Amniotic stem cell (primary cell): ENCODE results near the gene LDLRAD3.

Source experiments
- DNase-seq: peaks from one replicate; lab custom pipeline; 2025; lab: John Stamatoyannopoulos, UW

Gene LDLRAD3

DNA sequence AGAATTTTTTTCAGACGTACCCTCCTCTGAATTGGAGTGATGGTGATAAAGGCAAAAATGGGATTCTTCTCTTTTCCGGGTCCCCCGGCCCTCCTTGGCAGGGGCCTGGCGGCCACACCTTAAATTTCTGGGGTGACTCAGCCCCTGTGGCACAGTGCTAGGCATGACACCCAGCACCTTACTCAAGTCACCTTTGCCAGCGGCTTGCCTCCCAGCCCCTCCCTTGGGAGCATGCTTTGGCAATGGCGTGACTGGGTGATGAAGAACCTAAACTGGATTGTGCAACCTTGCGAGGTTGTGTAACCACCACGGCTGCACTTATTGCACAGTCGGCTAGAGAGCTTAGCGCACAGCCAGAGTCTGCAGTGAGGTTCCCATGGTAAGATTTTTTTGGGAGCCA, 16.2 kb upstream of the LDLRAD3 start:
- DNase-seq, result no peak

DNA sequence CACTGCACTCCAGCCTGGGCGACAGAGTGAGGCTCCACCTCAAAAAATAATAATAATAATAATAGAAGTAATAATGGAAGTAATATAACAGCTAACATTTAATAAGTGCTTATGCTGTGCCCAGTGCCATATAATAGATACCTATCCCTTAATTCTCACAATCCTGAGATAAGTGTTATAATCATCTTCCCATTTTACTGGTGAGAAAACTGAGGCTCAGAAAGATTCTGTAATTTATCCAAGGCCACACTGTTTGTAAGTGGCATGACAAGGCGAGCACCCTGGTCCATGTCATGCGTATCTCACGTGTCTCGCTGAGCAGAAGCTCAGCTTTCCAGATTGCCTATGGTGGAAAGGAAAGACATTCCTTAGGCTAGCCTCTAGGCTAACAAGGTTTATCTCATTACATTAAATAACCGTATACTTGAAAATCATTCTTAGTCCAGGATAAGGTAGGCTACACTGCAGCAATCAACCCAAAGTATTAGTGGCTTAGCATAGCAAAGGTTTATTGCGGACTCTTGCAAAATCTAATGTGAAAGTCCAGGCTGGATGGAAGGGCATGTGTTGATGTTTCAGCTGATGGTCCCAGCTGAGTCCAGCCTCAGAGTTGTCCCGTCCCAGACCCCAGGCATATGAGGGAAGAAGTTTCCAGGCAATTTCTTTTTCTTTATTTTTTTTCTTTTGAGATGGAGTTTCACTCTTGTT, 15.0 kb upstream of the LDLRAD3 start:
- no peak for DNase-seq

DNA sequence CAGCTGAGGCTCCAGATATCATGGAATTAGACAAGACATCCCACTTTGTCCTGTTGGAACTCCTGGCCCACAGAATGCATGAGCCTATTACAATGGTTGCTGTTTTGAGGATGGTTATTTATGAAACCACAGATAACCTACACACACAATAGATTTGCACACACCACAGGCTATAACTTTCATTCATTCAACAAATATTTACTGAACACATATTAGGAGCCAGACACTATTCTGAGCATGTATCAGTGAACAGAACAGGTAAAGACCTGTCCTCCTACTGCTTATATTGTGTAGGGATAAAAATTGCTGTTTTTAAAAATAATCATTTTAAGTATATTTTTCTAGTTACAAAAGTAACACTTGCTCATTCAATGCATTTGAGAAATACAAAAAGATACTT, 13.4 kb upstream of the LDLRAD3 start:
- no peak for DNase-seq

DNA sequence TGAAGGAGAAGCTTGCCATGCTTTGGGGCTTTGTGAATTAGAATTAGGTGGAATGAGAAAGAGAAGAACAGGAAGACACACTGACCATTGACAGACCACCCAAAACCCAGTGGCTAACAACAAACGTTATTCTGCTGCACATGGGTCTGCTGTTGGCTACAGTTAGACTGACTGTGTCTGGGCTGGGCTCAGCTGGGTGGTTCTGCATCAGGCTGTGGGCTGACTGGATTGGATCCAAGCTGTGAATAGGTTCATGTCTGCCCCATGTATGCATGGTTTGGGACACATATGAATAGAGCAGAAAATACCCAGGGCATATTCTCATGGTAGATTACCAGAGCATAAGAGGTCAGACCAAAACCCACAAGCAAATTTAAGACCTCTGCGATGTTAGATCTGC, 11.7 kb upstream of the LDLRAD3 start:
- no peak for DNase-seq

DNA sequence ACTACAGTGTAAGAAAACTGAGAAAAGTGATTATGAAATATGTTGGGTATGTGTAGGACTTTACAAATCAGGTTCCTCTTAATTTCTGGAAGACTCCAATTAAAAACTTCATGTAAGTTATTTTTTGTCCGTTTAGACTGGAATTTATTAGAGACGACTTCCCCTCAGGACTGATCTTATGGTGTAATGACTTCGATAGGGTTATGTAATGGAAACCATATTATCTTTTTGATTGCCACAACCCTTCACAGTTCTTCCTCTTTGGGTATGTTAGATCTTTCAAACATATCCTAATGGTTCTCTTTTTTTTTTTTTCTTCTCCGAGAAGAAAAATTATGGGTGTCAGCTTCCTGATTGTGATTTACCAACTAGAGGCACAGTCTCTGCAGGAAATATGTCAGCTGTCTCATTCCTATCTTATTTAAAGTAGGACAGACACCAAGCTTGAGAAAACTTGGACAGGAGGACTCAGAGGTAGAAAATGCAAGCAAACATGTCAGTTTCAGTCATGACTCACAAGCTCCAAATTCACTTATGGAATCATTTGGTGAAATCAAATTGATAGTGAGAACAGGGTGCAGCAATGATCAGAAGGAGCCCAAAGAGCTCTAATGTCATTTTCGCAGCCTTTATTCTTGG, 11.1 kb upstream of the LDLRAD3 start:
- DNase-seq, result no peak

DNA sequence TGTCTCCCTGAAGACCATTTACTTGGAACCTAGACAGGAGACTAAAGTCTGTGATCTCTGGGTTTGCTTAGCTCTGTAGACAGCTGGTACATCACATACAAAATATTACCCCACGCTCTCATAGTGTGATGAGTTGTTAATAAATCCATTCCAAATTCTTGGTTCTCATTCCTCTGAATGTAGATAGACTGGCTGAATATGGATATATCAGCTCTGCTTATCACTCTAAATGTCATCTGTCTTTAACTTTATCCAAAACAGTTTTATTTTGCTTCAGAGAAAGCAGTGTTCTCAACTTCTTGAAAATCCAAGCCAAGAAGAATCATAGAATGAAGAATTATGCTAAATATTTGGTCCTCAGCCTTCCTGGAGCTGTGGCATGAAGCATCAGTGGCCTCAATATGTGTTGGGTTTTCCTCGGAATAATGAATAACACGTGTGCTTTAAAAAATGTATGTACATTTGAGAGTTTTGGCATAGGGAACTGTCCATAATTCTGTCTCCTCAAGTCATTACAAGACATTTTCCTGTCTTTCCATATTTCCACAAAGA, 10.5 kb upstream of the LDLRAD3 start:
- DNase-seq, result no peak

DNA sequence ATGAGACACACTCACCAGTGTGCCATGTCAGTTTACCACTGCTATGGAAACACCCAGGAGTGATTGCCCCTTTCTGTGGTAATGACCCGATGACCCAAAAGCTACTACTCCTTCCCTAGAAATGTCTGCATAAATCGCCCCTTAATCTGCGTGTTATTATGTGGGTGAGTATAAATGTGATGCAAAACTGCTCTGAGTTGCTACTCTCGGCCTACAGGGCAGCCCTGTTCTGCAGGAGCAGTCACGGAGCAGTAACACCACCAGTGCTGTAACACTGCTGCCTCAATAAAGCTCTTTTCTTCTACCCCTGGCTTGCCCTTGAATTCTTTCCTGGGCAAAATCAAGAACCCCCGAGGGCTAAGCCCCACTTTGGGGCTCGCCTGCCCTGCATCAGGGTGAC, 9.6 kb upstream of the LDLRAD3 start:
- no peak for DNase-seq

DNA sequence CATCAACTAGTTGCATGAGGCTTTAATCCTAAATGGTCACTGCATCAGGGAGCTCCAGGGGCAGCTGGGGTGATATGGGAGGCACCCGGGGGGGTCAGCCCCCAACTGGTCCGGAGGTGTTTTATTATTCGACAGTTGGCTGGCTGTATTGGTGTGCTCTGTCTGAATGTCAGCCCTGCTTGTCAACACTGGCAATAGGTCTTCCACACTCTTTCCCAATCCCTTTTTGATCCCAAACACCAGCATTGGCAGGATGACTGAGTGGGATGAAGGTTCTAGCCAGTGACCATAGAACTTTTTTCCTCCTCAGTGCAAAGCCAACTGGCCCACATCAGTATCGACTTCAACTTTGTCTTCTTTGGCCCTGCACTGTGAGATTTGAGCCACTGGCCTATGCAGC, 8.9 kb upstream of the LDLRAD3 start:
- no peak for DNase-seq

DNA sequence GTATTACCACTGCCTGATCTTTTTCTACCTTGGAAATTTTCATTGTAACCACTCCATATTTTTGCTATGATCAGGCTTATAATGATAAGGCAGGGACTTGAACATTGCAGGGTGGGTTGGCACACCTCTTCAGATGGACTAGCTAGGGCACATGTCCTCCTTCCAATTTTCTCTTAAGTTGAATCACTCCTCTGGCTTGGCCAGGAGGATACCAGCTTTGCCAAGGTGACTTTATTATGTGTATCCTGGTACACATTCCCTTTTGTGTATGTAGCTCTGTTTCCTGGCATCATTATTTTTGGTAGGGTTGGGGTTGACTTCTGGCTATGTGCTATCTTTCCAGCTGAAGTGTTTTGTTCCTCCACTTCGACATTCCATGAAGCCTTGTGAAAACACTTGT, 8.5 kb upstream of the LDLRAD3 start:
- DNase-seq, result no peak

DNA sequence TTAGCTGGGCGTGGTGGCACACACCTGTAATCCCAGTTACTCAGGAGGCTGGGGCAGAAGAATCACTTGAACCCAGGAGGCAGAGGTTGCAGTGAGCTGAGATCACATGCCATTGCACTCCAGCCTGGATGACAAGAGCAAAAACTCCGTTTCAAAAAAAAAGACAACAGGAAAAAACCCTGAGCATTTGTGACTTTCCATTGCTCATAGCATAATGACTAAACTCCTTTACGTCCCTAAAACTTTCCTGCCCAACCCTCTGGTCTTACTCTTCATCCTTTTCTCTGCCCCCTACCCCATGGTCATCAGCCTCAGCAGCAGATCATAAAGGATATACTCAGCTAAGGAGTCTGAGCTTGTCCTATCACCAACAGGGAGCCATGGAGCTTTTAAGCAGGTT, 6.8 kb upstream of the LDLRAD3 start:
- DNase-seq, result no peak

DNA sequence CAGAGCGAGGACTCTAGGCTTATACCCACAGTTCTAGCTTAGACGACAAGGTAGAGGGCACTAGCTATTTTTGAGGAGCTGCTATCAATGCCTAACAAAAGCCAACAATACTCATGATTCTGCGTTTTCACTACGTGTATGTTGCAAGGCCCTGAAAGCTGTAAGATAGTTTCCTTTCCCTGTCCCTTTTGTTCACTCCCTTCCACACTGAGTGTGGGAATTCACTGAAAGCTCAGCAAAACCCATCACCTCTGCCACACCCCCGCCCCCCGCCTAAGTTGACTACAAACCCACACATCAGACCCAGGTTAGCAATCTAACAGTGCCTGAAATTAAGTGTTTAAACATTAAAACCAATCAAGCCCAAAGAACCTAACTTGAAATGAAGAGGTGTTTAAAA, 6.2 kb upstream of the LDLRAD3 start:
- DNase-seq, result no peak

DNA sequence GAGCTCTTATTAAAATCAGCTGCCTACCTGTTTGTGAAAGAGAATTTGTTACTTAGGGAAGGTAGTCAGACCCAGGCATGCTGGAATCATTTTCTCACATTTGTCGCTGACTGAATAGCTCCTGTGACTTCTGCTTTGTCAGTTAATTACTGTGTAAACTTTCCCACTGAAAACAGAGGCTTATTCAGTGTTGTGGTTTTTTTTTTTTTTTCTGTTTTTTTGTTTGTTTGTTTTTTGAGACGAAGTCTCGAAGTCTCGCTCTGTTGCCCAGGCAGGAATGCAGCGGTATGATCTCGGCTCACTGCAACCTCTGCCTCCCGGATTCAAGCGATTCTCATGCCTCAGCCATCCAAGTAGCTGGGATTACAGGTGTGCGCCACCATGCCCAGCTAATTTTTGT, 5.6 kb upstream of the LDLRAD3 start:
- DNase-seq, result no peak

DNA sequence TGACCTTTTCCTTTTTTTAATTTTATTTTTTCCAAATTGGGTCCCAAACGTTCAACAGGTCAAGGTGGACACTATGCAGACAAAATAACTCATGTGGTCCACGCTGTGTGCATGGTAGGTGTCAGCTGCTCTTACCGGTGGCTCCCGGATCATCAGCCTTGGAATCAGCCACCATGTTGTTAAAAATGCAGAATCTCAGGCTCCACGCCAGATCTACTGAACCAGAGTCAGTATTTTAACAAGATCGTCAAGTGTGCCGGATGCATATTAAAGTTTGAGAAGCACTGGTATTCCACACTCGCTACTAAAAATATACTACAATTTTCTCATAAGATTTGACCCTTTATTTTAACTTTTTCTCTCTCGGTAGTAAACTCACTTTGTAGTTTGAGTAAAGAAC, 553 bp upstream of the LDLRAD3 start:
- no peak for DNase-seq

DNA sequence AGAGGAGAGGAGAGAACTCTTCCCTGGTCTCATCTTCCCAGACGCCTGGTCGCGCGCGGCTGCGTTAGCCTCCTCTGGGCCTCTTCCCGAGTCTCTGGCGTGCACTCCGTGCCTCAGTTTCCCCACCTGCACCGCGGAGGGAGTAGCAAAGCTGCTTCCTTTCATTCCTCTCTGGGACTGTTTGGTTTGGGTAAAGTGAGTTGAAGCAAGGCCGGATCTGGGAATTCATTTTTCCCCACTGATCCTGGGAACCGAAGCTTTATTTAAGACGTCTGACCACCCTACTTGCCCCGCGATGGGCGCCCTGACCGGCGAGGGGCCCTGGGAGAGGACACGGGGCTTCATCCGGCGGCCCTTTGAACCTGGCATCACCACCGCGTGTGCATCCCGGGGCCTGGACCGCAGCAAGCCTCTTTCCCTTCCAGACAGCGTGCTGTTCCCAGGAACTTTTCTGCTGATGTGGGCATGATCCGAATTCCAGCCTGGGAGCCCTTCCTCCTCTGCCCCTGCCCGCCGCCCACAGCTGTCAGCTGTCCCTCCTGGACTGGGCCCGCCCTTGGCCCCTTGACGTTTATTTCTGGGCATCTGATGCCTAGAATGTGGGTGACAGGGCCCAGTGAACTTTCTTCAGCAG, 758 bp downstream of the LDLRAD3 start:
- no peak for DNase-seq

DNA sequence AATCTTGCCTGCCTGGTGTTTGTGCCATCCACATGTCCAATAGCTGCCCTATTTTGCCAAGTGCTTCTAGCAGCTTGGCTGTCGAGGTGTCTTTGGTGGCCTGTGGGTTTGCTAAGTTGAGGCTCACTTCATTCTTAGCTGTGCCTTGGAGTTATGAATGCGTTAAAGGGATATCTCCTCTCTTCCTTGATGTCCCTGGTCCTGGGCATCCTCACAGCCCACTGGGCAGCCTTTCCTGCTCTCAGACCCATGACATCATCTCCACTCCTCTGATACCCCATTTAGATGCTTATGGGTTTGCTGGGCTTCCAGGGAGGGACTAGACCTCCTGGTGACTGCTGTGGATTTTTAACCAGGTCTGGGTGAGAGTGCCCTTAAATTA, 1.3 kb downstream of the LDLRAD3 start:
- no peak for DNase-seq

DNA sequence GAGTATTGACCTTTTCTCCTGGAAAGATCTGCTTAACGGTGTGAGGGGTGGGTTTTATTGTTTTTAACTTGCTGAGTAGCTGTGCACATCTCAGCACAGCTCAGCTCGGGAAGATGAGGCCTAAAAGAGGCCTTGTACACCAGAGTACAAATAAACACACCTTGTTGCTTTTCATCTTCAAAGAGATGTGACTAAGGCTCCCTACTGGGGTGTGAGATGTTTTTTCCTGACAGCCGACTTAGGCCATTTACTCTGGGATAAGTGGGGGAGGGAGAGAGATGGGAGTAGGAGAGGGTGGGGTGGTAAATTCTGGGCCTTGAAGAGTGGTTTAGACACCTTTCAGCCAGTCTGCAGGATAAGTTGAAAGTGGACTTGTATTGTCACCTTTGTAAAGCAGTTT, 2.9 kb downstream of the LDLRAD3 start:
- no peak for DNase-seq

DNA sequence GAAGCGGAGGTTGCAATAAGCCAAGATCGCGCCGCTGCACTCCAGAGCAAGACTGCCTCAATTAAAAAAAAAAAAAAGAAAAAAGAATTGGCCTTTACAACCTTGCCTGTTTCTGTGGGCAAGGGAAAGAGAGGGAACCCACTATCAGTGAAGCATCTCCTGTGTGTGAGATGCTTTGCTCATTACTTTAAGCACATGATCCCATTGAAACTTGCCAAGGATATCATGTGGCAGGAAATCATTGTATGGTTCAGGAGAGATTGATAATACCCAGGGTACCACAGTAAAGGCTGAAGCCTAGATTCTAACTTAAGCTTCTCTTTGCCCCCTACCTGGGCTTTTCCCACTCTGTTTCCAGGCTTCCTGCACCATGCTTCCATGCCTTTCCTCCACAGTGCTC, 3.6 kb downstream of the LDLRAD3 start:
- no peak for DNase-seq

DNA sequence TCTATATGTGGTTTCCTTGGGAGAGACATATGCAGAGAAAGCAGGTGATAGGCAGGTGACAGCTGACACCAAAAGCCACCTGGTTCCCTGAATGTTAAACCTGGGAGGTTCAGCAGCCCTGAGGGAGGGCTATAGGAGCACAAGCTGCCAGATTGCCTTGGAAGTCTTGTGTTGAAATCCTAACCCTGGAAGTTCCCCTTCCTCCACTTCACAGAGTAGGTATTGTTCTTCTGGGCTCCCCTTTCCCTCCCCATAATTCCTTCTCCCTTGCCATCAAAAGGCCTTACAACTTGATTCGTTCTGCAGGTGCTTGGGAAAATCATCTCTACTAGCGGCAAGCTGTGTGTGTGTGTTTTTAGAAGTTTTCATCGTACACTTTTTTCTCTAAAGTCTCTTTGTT, 5.4 kb downstream of the LDLRAD3 start:
- DNase-seq, result no peak

DNA sequence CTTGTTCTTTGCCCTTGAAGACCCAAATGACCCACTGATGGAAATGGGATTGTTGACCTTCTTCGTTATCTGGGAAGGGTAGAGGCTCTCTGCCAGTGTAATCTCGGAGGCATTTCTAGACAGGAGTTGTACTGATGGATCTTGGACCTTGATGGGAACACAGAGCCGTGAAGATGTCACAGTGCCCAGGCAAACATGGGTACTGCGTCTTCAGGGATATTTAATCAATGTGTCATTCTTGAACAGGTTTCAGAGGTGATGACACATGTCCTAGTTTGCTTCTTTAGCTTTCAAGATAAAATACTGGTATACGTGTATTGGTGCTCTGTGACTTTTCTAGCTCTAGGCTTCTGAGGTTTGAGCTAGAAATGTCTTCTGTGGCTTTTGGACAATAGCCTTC, 6.2 kb downstream of the LDLRAD3 start:
- DNase-seq, result no peak

DNA sequence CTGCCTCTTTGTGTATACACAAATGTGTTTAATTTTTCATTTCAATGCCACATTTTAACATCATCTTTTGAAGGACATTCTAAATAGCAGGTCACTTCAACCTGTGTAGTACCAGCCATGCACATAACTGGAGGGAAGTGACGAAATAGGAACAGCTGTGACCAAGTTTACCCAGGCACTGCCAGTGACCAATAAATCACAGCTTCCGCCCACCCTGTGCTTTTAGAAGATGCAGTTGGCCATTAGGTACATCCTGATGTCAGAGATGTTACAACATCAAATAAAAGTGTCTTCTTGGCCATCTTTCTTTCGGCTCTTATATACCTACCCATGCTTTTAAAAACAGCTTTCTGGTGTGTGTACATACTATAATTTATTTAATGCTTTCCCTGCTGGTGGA, 7.8 kb downstream of the LDLRAD3 start:
- no peak for DNase-seq

DNA sequence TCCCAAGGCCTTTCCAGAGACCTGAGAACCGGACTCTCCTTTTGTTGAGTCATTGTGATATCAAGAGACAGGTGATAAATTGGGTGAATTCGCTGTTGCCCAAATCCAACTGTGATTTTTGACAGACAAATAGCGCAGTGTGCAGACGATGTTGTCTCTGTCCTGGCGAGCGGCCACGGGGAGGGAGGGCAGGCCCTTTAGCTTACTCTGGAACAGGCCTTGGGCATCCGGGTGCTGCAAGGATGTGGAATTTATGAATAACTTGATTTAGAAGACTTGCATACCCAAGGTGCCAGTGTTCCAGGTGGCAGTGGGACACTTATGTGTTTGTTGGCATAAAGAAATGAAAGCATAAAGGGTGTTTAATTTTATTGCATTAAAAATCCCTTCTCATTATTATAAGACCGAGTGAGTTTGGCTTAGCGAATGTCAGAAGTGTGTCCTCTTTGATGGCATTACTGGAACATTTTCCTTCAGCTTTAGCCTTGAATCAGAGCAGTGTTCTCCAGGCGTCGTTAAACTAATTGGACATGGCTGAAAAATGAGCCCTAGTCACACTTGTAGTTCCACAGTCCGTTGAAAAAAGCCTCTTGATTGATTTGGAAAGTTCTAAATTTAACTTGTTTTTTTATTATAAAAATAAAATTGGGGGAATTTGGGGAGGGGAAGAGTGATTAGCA, 9.4 kb downstream of the LDLRAD3 start:
- DNase-seq, result no peak

DNA sequence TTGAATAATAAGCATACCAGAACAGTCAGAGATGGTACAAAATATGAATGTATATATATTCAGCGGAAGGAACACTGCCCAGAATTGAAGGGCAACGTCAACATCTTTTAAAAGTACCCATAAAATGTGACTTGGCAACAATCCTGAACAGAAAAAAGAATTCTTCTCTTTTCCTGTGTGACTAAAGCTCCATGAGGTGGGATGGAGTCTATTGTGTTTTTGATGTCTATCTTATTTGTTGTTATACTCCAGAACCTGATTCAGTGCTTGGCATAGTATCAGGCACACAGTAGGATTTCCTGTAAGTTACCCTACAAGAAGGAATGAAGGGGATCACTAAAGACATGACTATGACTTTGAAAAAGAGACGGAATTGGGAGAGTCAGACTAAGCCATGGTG, 10.3 kb downstream of the LDLRAD3 start:
- no peak for DNase-seq

DNA sequence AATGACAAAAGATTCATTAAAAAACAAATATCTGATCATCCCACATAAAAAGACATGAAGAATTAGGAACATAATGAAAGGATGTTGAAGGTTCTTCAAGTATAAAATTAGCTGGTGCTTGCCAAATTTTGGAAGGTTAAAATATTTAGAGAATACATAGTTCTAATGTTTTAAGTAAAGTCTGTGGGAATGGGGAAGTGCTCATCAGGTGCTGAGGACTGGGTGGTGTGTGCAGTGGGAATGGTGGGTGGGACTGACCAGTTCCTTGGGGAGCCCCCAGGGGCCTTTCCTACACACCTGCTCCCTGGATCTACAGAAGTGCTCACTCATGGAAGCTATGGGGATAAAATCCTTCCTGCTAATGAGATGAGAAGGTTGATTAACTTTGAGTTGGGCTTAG, 11.8 kb downstream of the LDLRAD3 start:
- no peak for DNase-seq
